ENCODE results near the gene SPSB3. TPM values are rescaled to one million over a fixed set of nuclear protein-coding genes. Genes with fewer than 3 reads are reported as not detected.

SPSB3 gene
- total RNA-seq, 1 donor from 2014 or later = 40.3 TPM

DNA sequence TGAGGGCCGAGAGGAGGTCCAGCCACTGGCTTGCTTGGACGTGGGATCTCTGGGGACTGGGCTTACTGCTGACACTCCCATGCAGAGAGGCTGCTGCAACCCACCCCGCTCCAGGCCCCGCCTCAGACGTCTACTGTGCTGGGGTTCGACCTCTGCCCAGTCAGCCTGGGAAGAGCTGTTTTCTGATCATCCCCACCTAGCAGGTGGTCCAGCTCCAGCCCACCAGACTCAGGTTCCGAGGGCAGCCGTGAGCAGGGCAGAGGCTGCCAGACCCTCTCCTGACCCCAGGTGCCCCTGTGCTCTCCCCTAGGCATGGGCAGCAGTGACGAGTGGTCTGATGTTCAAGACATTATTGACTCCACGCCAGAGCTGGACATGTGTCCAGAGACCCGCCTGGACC, 34.4 kb downstream of the SPSB3 start:
- Mint-ChIP-seq H3K4me1 (no peaks in the 10 kb centered on the region), H3K9me3 (no peaks in the 10 kb centered on the region), H3K36me3 (ENCODE audit: low read depth) (peaks cover 79% of the 10 kb centered on the region), H3K27me3 (no peaks in the 10 kb centered on the region), H3K4me3 (no peak overlapping the region), H3K27ac (no peak overlapping the region)
- intact Hi-C loops (cut with micrococcal nuclease) = no loop called here
- TF ChIP-seq, protein P1, sequence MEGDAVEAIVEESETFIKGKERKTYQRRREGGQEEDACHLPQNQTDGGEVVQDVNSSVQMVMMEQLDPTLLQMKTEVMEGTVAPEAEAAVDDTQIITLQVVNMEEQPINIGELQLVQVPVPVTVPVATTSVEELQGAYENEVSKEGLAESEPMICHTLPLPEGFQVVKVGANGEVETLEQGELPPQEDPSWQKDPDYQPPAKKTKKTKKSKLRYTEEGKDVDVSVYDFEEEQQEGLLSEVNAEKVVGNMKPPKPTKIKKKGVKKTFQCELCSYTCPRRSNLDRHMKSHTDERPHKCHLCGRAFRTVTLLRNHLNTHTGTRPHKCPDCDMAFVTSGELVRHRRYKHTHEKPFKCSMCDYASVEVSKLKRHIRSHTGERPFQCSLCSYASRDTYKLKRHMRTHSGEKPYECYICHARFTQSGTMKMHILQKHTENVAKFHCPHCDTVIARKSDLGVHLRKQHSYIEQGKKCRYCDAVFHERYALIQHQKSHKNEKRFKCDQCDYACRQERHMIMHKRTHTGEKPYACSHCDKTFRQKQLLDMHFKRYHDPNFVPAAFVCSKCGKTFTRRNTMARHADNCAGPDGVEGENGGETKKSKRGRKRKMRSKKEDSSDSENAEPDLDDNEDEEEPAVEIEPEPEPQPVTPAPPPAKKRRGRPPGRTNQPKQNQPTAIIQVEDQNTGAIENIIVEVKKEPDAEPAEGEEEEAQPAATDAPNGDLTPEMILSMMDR (IDR thresholded peaks at IDR 0.05) = no peak
- DNase-seq (no peak), ATAC-seq (ENCODE audit: low read depth) (no peak)
- ChIA-PET CTCF (no interaction called here), POLR2A (no interaction called here)

DNA sequence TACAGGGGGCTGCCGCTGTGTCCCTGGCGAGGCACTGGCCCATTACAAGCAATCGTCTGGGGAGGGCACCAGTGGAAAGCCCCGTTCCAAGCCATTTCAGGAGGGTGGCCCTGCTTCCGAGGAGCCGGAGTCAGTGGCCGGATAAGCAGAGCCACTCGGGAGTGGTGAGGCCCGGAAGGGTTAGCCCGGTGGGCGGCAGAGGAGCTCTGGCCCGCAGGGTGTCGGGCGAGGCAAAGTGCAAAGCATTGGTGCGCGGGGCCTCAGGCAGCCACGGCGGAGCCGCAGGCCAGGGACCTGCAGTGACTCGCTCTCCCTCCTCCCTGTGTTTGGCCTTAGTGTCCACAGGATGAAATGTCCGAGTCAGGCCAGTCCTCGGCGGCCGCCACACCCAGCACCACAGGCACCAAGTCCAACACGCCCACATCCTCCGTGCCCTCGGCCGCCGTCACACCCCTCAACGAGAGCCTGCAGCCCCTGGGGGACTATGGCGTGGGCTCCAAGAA, 35.6 kb downstream of the SPSB3 start:
- no peak overlapping the region for H3K27ac Mint-ChIP-seq
- TF ChIP-seq, protein P1 (IDR thresholded peaks at IDR 0.05) = no peak
- CTCF ChIA-PET = no interaction called here
- H3K36me3 Mint-ChIP-seq (ENCODE audit: low read depth) = peaks cover 67% of the 10 kb centered on the region
- H3K9me3 Mint-ChIP-seq = no peaks in the 10 kb centered on the region
- DNase-seq = no peak
- H3K27me3 Mint-ChIP-seq = no peaks in the 10 kb centered on the region
- H3K4me1 Mint-ChIP-seq = no peaks in the 10 kb centered on the region
- no peak for ATAC-seq (ENCODE audit: low read depth)
- intact Hi-C loops (cut with micrococcal nuclease) = no loop called here
- POLR2A ChIA-PET = interaction anchor here (0.6 kb wide), 1 partner anchor 26 kb away, joined by 3 read pairs; no protein-coding TSS in a partner anchor
- no peak overlapping the region for H3K4me3 Mint-ChIP-seq

DNA sequence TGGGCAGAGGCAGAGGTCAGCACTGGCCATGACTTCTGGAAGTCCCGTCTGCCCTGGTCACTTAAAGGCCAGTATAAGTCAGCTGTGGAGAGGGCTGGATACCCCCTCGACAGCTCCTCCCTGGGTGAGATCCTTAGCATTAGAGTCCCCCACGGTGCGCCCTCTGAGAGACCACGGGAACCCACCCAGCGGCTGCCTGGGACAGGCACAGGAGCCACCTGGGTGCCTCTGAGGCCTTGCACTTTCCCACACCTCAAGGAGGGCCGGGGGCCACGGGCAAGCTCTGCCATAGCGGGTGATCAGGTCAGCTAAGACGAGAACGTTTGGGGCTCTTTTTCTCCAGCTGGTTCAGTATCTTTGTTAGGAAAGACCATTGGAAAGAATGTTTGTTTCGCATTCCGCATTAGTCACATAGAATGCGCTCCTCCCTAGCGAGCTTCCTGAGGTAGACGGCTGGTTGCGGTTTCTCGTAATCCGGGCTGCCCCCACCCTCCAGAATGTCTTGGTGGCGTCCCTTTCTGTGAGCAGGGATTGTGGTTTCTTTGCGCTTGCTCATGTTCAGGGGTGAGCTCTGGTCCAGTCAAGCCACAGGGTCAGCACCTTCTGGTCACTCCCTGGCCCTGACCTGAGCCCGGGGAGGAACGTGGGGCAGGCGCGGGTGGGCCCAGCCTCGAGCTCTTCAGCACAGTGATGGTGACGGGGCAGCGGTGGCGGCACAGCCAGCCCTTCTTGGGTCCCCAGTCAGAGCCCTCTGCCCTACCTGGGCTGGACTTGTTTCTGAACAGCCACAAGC, 36.3 kb downstream of the SPSB3 start:
- ChIA-PET CTCF (no interaction called here), POLR2A (no interaction called here)
- H3K9me3 Mint-ChIP-seq = no peaks in the 10 kb centered on the region
- ATAC-seq (ENCODE audit: low read depth) = no peak
- H3K4me1 Mint-ChIP-seq = no peaks in the 10 kb centered on the region
- no peaks in the 10 kb centered on the region for H3K27me3 Mint-ChIP-seq
- intact Hi-C loops (cut with micrococcal nuclease) = no loop called here
- no peak overlapping the region for H3K4me3 Mint-ChIP-seq
- H3K27ac Mint-ChIP-seq = no peak overlapping the region
- DNase-seq = no peak
- TF ChIP-seq, protein P1 (IDR thresholded peaks at IDR 0.05) = no peak
- peaks cover 64% of the 10 kb centered on the region for H3K36me3 Mint-ChIP-seq (ENCODE audit: low read depth)

DNA sequence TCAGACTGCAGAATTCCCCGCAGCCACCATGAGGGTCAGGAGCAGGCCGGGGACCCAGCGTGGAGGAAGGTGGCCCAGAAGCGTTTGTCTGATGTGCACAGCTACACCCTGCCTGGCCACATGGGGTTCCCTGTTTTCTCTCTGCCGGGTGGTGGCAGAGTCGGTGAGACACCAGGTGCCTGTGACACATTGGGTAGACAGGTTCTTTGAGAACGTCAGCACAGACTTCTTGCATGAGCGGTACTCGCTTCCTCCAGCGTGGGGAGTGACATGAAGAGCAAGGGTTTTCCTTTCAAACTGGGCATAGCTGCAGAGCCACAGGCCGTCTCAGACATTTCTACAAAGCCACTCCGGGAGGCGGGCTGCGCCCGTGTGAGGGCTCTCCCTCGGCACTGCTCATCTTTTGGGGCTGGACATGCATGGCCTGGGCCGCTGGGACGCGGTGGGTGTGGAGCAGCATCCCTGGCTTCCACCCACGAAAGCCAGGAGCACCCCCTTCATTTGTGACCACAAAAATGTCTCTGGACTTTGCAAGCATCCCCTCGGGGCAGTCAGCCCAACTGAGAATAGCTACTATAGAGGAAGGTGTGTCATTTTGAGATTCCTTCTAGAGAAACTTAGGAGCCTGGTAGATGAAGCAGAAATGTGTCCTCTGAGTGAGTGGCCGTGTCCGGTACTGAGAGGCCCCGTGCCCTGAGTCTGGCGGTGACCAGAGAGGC, 37.0 kb downstream of the SPSB3 start:
- H3K4me1 Mint-ChIP-seq = no peaks in the 10 kb centered on the region
- no peak overlapping the region for H3K27ac Mint-ChIP-seq
- no peaks in the 10 kb centered on the region for H3K9me3 Mint-ChIP-seq
- H3K27me3 Mint-ChIP-seq = no peaks in the 10 kb centered on the region
- POLR2A ChIA-PET = no interaction called here
- no peak for DNase-seq
- peaks cover 62% of the 10 kb centered on the region for H3K36me3 Mint-ChIP-seq (ENCODE audit: low read depth)
- TF ChIP-seq, protein P1 (IDR thresholded peaks at IDR 0.05) = no peak
- no peak overlapping the region for H3K4me3 Mint-ChIP-seq
- CTCF ChIA-PET = no interaction called here
- no peak for ATAC-seq (ENCODE audit: low read depth)
- intact Hi-C loops (cut with micrococcal nuclease) = no loop called here

DNA sequence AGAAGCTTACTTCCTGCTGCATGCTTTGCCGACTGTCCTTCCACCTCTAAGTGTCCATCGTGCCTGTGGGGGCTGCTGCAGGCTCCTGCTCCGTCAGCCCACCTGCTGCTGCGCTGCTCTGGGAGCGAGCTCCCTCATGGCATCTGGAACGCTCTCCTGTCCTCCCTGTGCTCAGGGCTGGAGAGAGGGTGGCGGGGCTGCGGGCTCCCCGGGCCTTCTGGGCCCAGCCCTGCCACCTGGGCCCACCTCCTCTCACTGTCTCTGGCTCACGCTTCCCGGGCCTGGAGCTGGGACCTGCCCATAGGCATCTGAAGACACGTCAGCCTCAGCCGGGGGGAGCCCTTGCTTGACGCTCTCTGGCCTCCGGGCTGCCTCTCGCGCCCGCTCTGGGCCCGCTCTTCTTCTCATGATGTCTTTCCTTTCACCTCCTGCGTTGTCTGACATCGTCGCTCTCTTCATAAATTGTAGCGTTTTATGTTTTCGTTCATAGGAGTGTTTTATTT, 38.0 kb downstream of the SPSB3 start:
- ChIA-PET POLR2A (no interaction called here), CTCF (no interaction called here)
- Mint-ChIP-seq H3K4me1 (no peaks in the 10 kb centered on the region), H3K4me3 (no peak overlapping the region), H3K9me3 (no peaks in the 10 kb centered on the region), H3K36me3 (ENCODE audit: low read depth) (peaks cover 57% of the 10 kb centered on the region), H3K27me3 (no peaks in the 10 kb centered on the region), H3K27ac (no peak overlapping the region)
- intact Hi-C loops (cut with micrococcal nuclease) = no loop called here
- TF ChIP-seq, protein P1 (IDR thresholded peaks at IDR 0.05) = no peak
- DNase-seq = no peak
- no peak for ATAC-seq (ENCODE audit: low read depth)

Data from activated B cell treated with CpG ODN at 0.5 μM for 24 hours (primary cell).